MCF 10A (cell line): ENCODE results near the gene TUBB2B. TPM values are rescaled to one million over a fixed set of nuclear protein-coding genes. Genes with fewer than 3 reads are reported as not detected.

Experiments used
- BruUV-seq: library from RNA; stranded (reverse); fragments of 400-500 nt; replicated peaks from 2 replicates; lab custom pipeline; 2021; lab: Mats Ljungman, UMichigan
- CTCF ChIA-PET: fragments of 300-600 bp; sonication (Branson Sonifier 250); formaldehyde crosslinking; extraction: SDS; loops from one replicate; lab custom pipeline; 2021; ENCODE audit warnings: antibody characterized with exemption, inconsistent platforms; lab: Yijun Ruan, JAX
- POLR2A ChIA-PET: fragments of 300-600, 350-650 bp; sonication (Branson Sonifier 250); formaldehyde crosslinking; extraction: SDS; loops from one replicate; lab custom pipeline; 2020; ENCODE audit warnings: antibody characterized with exemption, inconsistent platforms; lab: Yijun Ruan, JAX
- DNase-seq: peaks from one replicate; pipeline ENCODE4 v3.0.0-alpha.2; 2018; ENCODE audit not compliant: unreplicated experiment
- H3K27ac Mint-ChIP-seq: one replicate; pipeline ENCODE4 v1.8.0; 2022; ENCODE audit warnings: mild to moderate bottlenecking, low read depth, mixed read lengths; ENCODE audit not compliant: unreplicated experiment
- H3K27me3 Mint-ChIP-seq: one replicate; pipeline ENCODE4 v1.8.0; 2022; ENCODE audit warnings: mixed read lengths; ENCODE audit not compliant: insufficient read depth, unreplicated experiment
- H3K36me3 Mint-ChIP-seq: one replicate; pipeline ENCODE4 v1.8.0; 2022; ENCODE audit warnings: mild to moderate bottlenecking, moderate library complexity, mixed read lengths; ENCODE audit not compliant: insufficient read depth, unreplicated experiment
- H3K4me1 Mint-ChIP-seq: one replicate; pipeline ENCODE4 v1.8.0; 2022; ENCODE audit warnings: mixed read lengths; ENCODE audit not compliant: insufficient read depth, unreplicated experiment
- H3K4me3 Mint-ChIP-seq: one replicate; pipeline ENCODE4 v1.8.0; 2022; ENCODE audit warnings: mild to moderate bottlenecking, moderate library complexity, mixed read lengths; ENCODE audit not compliant: unreplicated experiment
- H3K9me3 Mint-ChIP-seq: one replicate; pipeline ENCODE4 v1.8.0; 2022; ENCODE audit warnings: mixed read lengths; ENCODE audit not compliant: unreplicated experiment
- CTCF ChIP-seq: fragments of 200-600 bp; IDR thresholded peaks from one replicate; pipeline ENCODE4 v1.8.0; 2022; ENCODE audit warnings: antibody characterized with exemption, mild to moderate bottlenecking; ENCODE audit not compliant: unreplicated experiment
- intact Hi-C: fragments of 100-400 bp; cut with micrococcal nuclease; formaldehyde crosslinking; loops from 2 replicates; pipeline ENCODE4 v1.14.1; 2022
- total RNA-seq: library from RNA; stranded (reverse); gene quantifications from 2 replicates; pipeline ENCODE4 v1.2.3, GENCODE V29; 2022

Gene TUBB2B
- total RNA-seq, 1 experiment from 2014 or later, result 0.47 TPM

- BruUV-seq, result no TSS peak
- intact Hi-C loops, result no loop called here
- TF ChIP-seq CTCF, result no peak
- ChIA-PET CTCF (interaction anchor here (0.6 to 1.5 kb wide), 3 partner anchors 14 to 102 kb away, joined by 3 to 8 read pairs (median 3); no protein-coding TSS in a partner anchor), POLR2A (interaction anchor here (0.6 kb wide), 1 partner anchor 380 kb away, joined by 3 read pairs; no protein-coding TSS in a partner anchor)
- H3K27me3 Mint-ChIP-seq, result no peaks in the 10 kb centered on the region
- no peak overlapping the region for H3K27ac Mint-ChIP-seq
- H3K4me3 Mint-ChIP-seq, result no peak overlapping the region
- DNase-seq, result no peak
- peaks cover 49% of the 10 kb centered on the region for H3K36me3 Mint-ChIP-seq
- H3K9me3 Mint-ChIP-seq, result no peaks in the 10 kb centered on the region
- H3K4me1 Mint-ChIP-seq, result peaks cover 7% of the 10 kb centered on the region
Observed at GRCh38 chr6:3265671-3266070, 38.2 kb upstream of the TUBB2B start.

- Mint-ChIP-seq H3K4me1 (peaks cover 8% of the 10 kb centered on the region), H3K4me3 (no peak overlapping the region), H3K27me3 (no peaks in the 10 kb centered on the region), H3K36me3 (peaks cover 40% of the 10 kb centered on the region), H3K9me3 (no peaks in the 10 kb centered on the region), H3K27ac (no peak overlapping the region)
- TF ChIP-seq CTCF, result no peak
- BruUV-seq, result no TSS peak
- intact Hi-C loops, result no loop called here
- POLR2A ChIA-PET, result interaction anchor here (0.6 kb wide), 1 partner anchor 327 kb away, joined by 3 read pairs; no protein-coding TSS in a partner anchor
- DNase-seq, result no peak
- CTCF ChIA-PET, result no interaction called here
Observed at GRCh38 chr6:3264356-3264755, 36.9 kb upstream of the TUBB2B start.

GRCh38 chr6:3263096-3263495 is 35.6 kb upstream of the TUBB2B start:
- Mint-ChIP-seq H3K27me3 (no peaks in the 10 kb centered on the region), H3K4me1 (peaks cover 8% of the 10 kb centered on the region), H3K27ac (no peak overlapping the region), H3K9me3 (no peaks in the 10 kb centered on the region), H3K36me3 (peaks cover 34% of the 10 kb centered on the region), H3K4me3 (no peak overlapping the region)
- BruUV-seq, result no TSS peak
- no peak for DNase-seq
- intact Hi-C loops, result no loop called here
- ChIA-PET POLR2A (interaction anchor here (1.0 to 1.4 kb wide), 2 partner anchors 9 to 10 kb away, joined by 3 to 5 read pairs; no protein-coding TSS in a partner anchor), CTCF (interaction anchor here (1.0 to 1.3 kb wide), 2 partner anchors 17 to 19 kb away, joined by 3 to 5 read pairs; no protein-coding TSS in a partner anchor)
- no peak for TF ChIP-seq CTCF

- no peak for TF ChIP-seq CTCF
- POLR2A ChIA-PET, result interaction anchor here (0.6 kb wide), 1 partner anchor 509 kb away, joined by 3 read pairs; no protein-coding TSS in a partner anchor
- intact Hi-C loops, result no loop called here
- peak overlapping the region; percentile 64 for H3K27ac Mint-ChIP-seq
- no peak overlapping the region for H3K4me3 Mint-ChIP-seq
- H3K36me3 Mint-ChIP-seq, result peaks cover 26% of the 10 kb centered on the region
- BruUV-seq, result no TSS peak
- H3K9me3 Mint-ChIP-seq, result no peaks in the 10 kb centered on the region
- CTCF ChIA-PET, result interaction anchor here (0.9 to 1.3 kb wide), 2 partner anchors 18 to 20 kb away, joined by 4 to 5 read pairs; no protein-coding TSS in a partner anchor
- H3K27me3 Mint-ChIP-seq, result no peaks in the 10 kb centered on the region
- DNase-seq, result no peak
- peaks cover 8% of the 10 kb centered on the region for H3K4me1 Mint-ChIP-seq
Observed at GRCh38 chr6:3261921-3262320, 34.5 kb upstream of the TUBB2B start.
